ENCODE measurements around the gene PRDM5.

Gene PRDM5

DNA sequence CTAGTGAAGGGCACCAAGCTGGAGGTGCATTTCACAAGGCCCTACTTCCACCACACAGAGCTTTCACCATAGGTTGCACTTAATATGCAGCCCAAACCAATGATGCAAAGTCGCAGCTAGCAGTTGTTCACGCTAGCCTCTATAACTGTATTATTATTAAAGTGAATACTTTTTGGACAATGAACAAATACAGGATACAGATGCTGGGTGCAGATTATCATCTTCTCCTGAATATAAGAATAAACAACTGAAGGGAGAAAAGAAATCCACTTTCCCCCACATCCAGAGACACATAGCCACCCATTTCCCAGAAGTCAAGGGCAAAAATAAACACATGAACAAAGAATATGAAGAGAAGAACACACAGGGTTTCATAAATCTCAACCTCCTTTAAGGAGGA, 107.2 kb downstream of the PRDM5 start:
- no peak for DNase-seq

GRCh38 chr4:120814886-120815285, 107.6 kb downstream of the PRDM5 start:
- no peak for DNase-seq

GRCh38 chr4:120812216-120812615, 110.3 kb downstream of the PRDM5 start:
- no peak for DNase-seq

- DNase-seq, result no peak
These were observed 113.0 kb downstream of the PRDM5 start for GRCh38 chr4:120809518-120809917.

GRCh38 chr4:120808475-120809141, 113.9 kb downstream of the PRDM5 start:
- no peak for DNase-seq

- no peak for DNase-seq
These were observed 121.3 kb downstream of the PRDM5 start for GRCh38 chr4:120801137-120801758.

GRCh38 chr4:120798570-120798969, 124.0 kb downstream of the PRDM5 start:
- no peak for DNase-seq

- DNase-seq, result no peak
These were observed 126.3 kb downstream of the PRDM5 start for GRCh38 chr4:120796271-120796670.

DNA sequence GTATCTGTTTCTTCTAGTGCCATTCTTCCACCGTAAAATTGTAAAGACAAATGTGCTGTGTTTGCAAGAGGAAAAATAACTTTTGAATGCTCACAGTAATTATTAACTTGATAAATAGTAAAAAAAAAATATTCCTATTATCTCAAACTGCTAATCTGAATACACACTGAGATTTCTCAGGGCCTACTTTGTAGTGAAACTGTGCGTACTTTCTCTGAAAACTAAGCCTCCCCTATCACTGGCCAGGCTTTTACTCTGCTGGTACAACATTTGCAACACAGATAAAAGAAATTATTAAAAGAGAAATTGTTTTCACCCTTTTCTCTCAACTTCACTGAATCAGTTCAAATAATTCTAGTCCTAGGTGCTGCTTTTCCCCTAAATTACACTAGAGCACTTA, 137.3 kb downstream of the PRDM5 start:
- DNase-seq, result no peak

DNA sequence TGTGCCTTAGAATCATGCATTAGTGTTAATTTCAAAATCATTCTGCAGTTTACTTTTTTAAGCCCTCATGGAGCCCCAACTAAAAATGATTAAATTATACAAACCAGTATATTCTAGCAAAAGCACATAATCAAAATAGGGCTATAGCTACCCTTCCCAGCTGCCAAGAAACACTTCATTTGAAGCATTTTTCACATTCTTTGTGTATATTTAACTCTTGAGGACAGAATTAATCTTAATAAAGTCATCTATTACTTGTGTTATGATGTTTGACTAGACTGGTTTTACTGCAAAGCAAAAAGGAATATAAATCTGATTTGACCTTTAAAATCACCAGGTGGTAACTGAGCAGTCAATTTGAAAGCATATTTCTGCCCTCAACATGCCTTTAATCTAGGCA, 145.1 kb downstream of the PRDM5 start:
- DNase-seq, result no peak

DNA sequence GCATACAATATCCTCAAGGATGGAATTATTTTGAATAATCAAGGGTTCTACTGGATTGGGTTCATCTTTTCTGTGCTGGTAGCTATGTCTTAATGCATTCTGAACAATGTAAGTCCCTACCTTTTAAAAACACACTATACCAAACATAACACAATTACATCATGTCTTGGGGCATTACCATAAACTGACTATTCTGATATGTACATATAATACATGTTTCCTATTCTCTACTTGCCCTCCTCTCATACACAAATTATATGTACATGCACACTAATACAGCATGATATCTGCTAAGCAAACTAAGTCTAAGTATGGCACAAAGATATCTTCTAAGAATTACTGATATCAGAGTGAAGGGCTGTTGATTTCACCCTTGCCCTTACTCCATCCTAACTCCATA, 147.1 kb downstream of the PRDM5 start:
- no peak for DNase-seq

- DNase-seq, result no peak
These were observed 148.9 kb downstream of the PRDM5 start for GRCh38 chr4:120773641-120774040.

DNA sequence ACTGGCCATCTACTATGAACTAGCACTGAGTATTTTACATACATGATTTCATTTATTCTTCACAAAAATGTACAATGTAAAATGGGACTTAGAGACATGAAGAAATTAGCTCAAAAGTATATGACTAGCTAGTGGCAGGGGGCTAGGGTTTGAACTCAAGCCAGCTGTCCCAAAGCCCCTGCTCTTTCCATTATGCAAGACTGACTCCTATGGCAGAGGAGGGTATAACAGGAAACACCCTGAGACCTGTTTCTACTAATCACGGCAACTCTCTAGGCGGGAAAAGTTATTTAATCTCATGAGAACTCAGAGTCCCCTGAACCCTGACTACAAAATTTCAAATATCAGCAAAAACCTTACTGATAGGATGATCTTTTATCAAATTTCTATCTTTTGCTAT, 150.6 kb downstream of the PRDM5 start:
- no peak for DNase-seq

GRCh38 chr4:120770897-120771296, 151.6 kb downstream of the PRDM5 start:
- DNase-seq, result no peak

DNA sequence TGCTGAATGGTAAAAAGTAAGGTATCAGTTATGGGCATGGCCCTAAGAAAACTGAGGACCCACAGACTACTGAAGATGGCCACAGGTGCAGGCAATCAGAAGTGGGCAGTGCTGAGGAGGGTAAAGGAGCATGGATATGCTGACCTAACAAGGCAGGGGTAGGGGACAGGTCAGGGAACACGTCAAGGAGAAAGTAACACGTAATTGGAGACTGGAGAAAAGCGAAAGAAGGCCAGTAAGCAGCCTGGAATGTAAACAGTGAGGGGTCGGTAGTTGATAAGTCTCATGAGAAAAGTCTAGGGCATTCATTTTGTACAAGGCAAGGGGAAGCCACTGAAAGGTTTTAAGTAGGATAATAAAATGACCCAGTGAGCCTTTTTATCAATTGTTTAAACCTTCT, 153.3 kb downstream of the PRDM5 start:
- no peak for DNase-seq

GRCh38 chr4:120765260-120765680, 157.3 kb downstream of the PRDM5 start:
- DNase-seq, result no peak

DNA sequence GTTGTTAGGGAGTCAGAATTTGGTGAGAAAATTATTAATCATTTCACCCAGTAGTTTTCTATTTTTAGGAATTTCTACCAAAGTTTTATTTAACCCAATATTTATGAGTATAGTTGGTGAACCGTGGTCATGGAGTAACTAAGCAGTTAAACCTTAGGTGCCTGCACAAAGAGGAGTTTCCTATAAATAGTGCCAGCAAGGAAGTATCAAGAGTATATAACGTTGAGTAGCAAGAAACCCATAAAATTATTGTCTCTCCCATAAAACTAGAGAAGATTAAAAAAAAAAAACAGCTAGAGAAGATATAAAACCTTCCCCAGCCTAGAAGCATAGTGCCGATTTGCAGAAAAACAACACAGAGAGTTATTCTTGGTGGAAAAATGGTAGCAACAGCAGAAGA, 158.9 kb downstream of the PRDM5 start:
- no peak for DNase-seq

- no peak for DNase-seq
These were observed 161.5 kb downstream of the PRDM5 start for GRCh38 chr4:120761070-120761469.

GRCh38 chr4:120760047-120760446, 162.5 kb downstream of the PRDM5 start:
- DNase-seq, result no peak

DNA sequence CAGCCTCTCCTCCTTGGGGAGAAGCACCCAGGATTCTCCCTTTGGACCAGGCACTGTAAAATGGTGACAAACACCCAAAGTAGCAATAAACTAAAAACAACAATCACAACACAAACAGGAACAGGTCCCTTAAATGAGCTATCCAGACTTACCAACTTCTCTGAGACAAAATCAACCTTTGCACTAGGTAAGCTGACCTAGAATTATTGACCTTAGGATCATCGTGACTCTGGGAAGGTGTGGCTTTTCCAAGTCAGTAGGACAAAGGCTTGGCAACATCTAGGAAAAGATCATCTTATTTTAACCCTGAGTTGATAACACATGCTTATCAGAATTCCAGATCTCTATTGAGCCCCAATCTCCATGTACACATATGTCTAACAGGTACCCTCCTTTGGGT, 166.7 kb downstream of the PRDM5 start:
- no peak for DNase-seq

- no peak for DNase-seq
These were observed 167.9 kb downstream of the PRDM5 start for GRCh38 chr4:120754590-120754989.

- DNase-seq, result no peak
These were observed 168.7 kb downstream of the PRDM5 start for GRCh38 chr4:120753854-120754253.

DNA sequence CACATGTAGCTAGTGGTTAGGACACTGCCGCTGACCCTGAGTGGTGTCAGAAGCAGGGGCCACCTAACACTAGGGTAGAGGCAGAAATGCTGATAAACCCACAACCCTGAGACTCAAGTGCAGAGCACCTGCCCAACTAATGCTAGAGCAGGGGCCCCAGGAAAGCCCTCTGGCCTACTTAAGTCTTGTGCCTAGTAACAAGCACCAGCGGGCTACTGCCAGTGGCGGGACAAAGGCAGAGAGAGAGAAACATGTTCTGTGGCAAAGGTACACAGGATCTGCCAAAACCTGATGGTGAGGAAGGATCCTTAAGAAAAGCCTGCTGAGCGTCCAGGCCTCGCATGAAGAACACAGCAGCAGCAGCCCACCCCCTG, 172.4 kb downstream of the PRDM5 start:
- DNase-seq, result no peak

DNA sequence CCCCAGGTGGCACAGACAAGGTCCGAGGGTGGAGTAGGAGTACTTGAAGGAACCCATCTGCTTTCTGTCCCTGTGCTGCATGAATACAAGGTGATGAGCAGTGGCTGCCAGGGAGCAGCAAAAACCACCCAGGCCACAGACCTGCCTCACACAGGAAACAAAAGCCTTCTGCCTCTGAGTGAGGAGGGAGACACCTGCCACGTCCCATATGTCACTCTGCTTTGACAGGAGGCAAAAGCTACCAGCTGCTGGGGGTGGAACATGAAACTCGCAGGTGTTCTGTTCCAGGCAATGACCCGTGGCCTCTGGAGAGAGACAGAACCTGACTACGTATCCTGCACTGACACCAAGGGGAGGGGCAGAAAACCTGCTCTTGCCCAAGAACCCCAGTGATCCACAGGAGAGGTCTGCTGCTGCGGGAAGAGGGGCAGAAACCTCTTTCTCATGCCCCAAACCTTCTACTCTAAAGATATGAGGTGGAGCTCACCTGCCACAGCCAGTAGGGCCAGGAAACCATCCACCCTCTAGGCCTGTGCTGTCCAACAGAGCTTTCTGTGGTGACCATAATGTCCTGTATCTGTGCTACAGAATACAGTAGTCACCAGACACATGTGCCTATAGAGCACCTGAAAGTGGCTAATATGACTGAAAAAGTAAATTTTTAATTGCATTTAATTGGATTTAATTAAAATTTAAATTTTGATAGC, 172.9 kb downstream of the PRDM5 start:
- no peak for DNase-seq

Data from cerebellar nuclear complex (tissue), 1 donor.